Thymus (tissue), 14 donors: ENCODE results near the gene CDK16. TPM values are rescaled to one million over a fixed set of nuclear protein-coding genes. Genes with fewer than 3 reads are reported as not detected.

Experiments
- DNase-seq, 9 donors: peaks; one replicate each; pipeline ENCODE4 v3.0.0-alpha.2; 2013; ENCODE audit warnings: low spot score in 9 of 9, low read depth in 6 of 9, missing footprints in 1 of 9
- H3K27ac ChIP-seq, 2 donors: one replicate each; pipeline ENCODE4 v1.5.1; 2013; ENCODE audit warnings: control low read depth in 1 of 2, low read depth in 1 of 2, low read length in 1 of 2, mild to moderate bottlenecking in 1 of 2, moderate library complexity in 1 of 2
- H3K27me3 ChIP-seq, 2 donors: one replicate each; pipeline ENCODE4 v1.5.1; 2013; ENCODE audit warnings: low read length in 1 of 2; ENCODE audit not compliant: control insufficient read depth in 2 of 2, insufficient read depth in 1 of 2
- H3K36me3 ChIP-seq, 2 donors: one replicate each; pipeline ENCODE4 v1.5.1; 2013; ENCODE audit warnings: low read length in 1 of 2, mild to moderate bottlenecking in 1 of 2, moderate library complexity in 1 of 2; ENCODE audit not compliant: control insufficient read depth in 2 of 2, insufficient read depth in 2 of 2
- H3K4me1 ChIP-seq, 2 donors: one replicate each; pipeline ENCODE4 v1.5.1; 2013; ENCODE audit warnings: low read length in 2 of 2; ENCODE audit not compliant: control insufficient read depth in 2 of 2, insufficient read depth in 2 of 2
- H3K4me3 ChIP-seq, 2 donors: one replicate each; pipeline ENCODE4 v1.5.1; 2013; ENCODE audit warnings: low read length in 2 of 2, control low read depth in 1 of 2, mild to moderate bottlenecking in 1 of 2
- H3K9me3 ChIP-seq, 2 donors: one replicate each; pipeline ENCODE4 v1.5.1; 2013; ENCODE audit warnings: low read length in 1 of 2, mild to moderate bottlenecking in 1 of 2; ENCODE audit not compliant: control insufficient read depth in 2 of 2, insufficient read depth in 1 of 2
- WGBS: extraction: QIAGEN DNeasy Blood & Tissue Kit; methylation state at CpG from one replicate; pipeline ENCODE4 v1.1.7; 2013; 5-methylcytosine and 5-hydroxymethylcytosine counted together
- long read RNA-seq, 10 donors: transcript quantifications; one replicate each; lab custom pipeline, GENCODE V29; 2026
- polyA plus RNA-seq: library from polyadenylated mRNA; stranded (reverse); fragments of 200-250 nt; gene quantifications from one replicate; pipeline ENCODE4 v1.2.3, GENCODE V29; 2013
- total RNA-seq: library from RNA; stranded (reverse); fragments of 120-200 nt; gene quantifications from one replicate; pipeline ENCODE4 v1.2.4, GENCODE V29; 2013
- donor health status: healthy.

CDK16 gene
- 28.8 TPM for total RNA-seq
- 41.9 TPM for polyA plus RNA-seq
- long read RNA-seq, donor 1, partial matches to known transcripts = 0 of 1 reads
- long read RNA-seq, donor 1, other reads (novel, unspliced or antisense) = 0 of 1 reads
- long read RNA-seq, donor 2, transcript CDK16-202 (16 exons, 3,144 nt) = major isoform, 19 of 23 reads
- long read RNA-seq, donor 2, partial matches to known transcripts = 0 of 23 reads
- long read RNA-seq, donor 2, other reads (novel, unspliced or antisense) = 0 of 23 reads
- long read RNA-seq, donor 3, partial matches to known transcripts = 0 of 5 reads
- long read RNA-seq, donor 3, other reads (novel, unspliced or antisense) = 0 of 5 reads
- long read RNA-seq, donor 4, transcript CDK16-202 (16 exons, 3,144 nt) = major isoform, 5 of 6 reads
- long read RNA-seq, donor 4, partial matches to known transcripts = 0 of 6 reads
- long read RNA-seq, donor 4, other reads (novel, unspliced or antisense) = 0 of 6 reads
- long read RNA-seq, donor 5, transcript CDK16-202 (16 exons, 3,144 nt) = major isoform, 14 of 32 reads
- long read RNA-seq, donor 5, partial matches to known transcripts = 10 of 32 reads
- long read RNA-seq, donor 5, other reads (novel, unspliced or antisense) = 0 of 32 reads
- long read RNA-seq, donor 6 = 0 reads
- long read RNA-seq, donor 7, partial matches to known transcripts = 11 of 16 reads
- long read RNA-seq, donor 7, other reads (novel, unspliced or antisense) = 0 of 16 reads
- long read RNA-seq, donor 8, partial matches to known transcripts = 0 of 1 reads
- long read RNA-seq, donor 8, other reads (novel, unspliced or antisense) = 0 of 1 reads
- long read RNA-seq, donor 9, partial matches to known transcripts = 13 of 16 reads
- long read RNA-seq, donor 9, other reads (novel, unspliced or antisense) = 0 of 16 reads
- long read RNA-seq, donor 10, partial matches to known transcripts = 0 of 4 reads
- long read RNA-seq, donor 10, other reads (novel, unspliced or antisense) = 0 of 4 reads

DNA sequence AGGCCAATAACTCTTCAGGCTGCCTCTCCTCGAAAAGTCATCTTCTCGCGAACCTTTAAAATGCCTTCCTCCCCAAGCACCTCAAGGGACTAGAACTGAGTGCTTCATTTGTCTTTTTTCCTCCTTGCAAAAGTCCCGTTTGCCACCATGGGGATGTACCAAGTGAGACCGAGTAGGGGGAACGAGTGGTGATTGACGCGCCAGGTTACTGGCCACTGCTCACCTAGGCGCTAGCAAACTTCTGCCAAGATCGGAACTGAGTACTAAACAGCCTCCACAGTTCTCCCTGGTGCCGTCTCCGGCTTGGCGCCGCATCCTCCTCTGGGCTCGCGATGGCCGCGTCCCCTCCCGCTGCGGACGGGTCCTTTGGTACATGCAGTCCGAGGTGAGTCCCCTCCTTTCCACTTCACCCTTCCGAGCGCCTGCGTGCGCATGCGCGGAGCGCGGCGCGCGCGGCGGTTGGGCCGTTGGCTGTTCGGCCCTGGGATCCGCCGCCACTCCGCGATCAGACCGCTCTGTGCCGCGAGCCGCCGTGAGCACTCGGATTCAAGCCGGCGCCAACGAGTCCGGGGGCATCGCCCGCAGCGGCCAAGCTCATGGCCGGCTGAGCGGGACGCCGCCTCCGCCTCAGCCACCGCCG, at the start of gene CDK16:
TSS of gene CDK16 (plus strand) at position 402 of the 640 bp plus-strand sequence. CDS start 4,877 bp downstream, outside the sequence.
- Histone ChIP-seq H3K9me3 (no peaks in the 10 kb centered on the region), H3K4me3 (peak within 1 kb of the TSS; percentile 78 to 83), H3K4me1 (peaks cover 7 to 28% of the 10 kb centered on the region in 2 donors), H3K36me3 (peaks cover 36 to 37% of the 10 kb centered on the region in 2 donors), H3K27me3 (no peaks in the 10 kb centered on the region), H3K27ac (peak within 1 kb of the TSS; percentile 90 to 100)
- under 1% methylated on average over 59 of the region's 61 CpGs for WGBS
- DNase-seq = peak in 8 of 9 donors; percentile 63 to 96 (median 85)

DNA sequence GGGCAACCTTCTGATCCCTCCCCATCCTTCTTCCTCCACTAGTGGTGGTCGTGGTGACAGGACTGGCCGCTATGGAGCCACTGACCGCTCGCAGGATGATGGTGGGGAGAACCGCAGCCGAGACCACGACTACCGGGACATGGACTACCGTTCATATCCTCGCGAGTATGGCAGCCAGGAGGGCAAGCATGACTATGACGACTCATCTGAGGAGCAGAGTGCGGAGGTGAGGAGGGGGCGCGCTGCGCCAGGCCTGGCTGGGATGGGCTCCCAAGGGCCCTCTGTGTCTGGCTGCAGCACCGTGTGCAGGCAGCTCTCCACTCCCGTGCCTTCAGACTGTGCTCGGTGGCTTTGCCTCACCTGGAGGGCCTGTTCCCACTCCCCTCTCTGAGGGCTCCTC, 49.2 kb upstream of the CDK16 start:
- WGBS = over 99% methylated on average over 19 of the region's 19 CpGs
- no peak overlapping the region for H3K4me3 ChIP-seq
- H3K36me3 ChIP-seq = peaks cover 43 to 53% of the 10 kb centered on the region in 2 donors
- no peaks in the 10 kb centered on the region for H3K4me1 ChIP-seq
- no peak for DNase-seq
- no peak overlapping the region for H3K27ac ChIP-seq
- no peaks in the 10 kb centered on the region for H3K27me3 ChIP-seq
- H3K9me3 ChIP-seq = no peaks in the 10 kb centered on the region

GRCh38 chrX:47169726-47170515, 48.6 kb upstream of the CDK16 start:
- H3K36me3 ChIP-seq = peaks cover 47 to 53% of the 10 kb centered on the region in 2 donors
- no peak overlapping the region for H3K4me3 ChIP-seq
- H3K27ac ChIP-seq = no peak overlapping the region
- no peaks in the 10 kb centered on the region for H3K9me3 ChIP-seq
- no peaks in the 10 kb centered on the region for H3K4me1 ChIP-seq
- no peaks in the 10 kb centered on the region for H3K27me3 ChIP-seq
- 95% methylated on average over 13 of the region's 13 CpGs for WGBS
- no peak for DNase-seq

DNA sequence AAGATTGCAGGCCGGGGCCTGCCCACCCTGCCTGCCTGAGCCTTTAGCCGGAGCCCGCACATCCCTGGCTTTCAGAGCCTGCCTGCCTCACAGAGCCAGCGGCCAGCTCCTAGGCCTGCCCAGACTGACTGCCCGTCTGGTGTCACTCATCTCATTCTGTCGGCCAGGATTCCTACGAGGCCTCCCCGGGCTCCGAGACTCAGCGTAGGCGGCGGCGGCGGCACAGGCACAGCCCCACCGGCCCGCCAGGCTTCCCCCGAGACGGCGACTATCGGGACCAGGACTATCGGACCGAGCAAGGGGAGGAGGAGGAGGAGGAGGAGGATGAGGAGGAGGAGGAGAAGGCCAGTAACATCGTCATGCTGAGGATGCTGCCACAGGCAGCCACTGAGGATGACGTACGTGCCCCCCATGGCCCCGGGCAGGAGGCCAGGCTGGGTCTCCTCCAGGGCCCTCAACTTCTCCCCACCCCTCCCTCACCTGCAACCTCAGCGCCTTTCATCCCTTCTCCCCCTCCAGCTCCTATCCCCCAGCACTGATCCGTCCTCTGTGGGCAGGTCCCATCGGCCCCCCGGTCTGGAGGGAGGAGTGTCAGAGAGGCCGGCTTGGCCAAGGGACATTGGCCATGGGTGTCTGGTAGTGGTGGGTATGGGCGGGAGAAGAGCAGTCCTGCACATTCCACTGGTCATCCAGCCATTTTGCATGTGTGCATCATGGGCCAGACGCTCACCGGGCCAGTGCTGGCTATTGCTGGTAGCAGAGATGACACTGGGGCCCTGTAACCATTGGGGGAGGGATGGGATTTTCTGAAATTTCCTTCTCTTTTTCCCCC, 47.4 kb upstream of the CDK16 start:
- Histone ChIP-seq H3K4me3 (no peak overlapping the region), H3K27me3 (no peaks in the 10 kb centered on the region), H3K27ac (no peak overlapping the region), H3K9me3 (no peaks in the 10 kb centered on the region), H3K36me3 (peaks cover 52 to 56% of the 10 kb centered on the region in 2 donors), H3K4me1 (no peaks in the 10 kb centered on the region)
- no peak for DNase-seq
- WGBS = 98% methylated on average over 34 of the region's 34 CpGs

GRCh38 chrX:47171996-47172395, 46.5 kb upstream of the CDK16 start:
- no peaks in the 10 kb centered on the region for H3K27me3 ChIP-seq
- 100% methylated on average over 2 of the region's 2 CpGs for WGBS
- no peaks in the 10 kb centered on the region for H3K9me3 ChIP-seq
- H3K36me3 ChIP-seq = peaks cover 59 to 64% of the 10 kb centered on the region in 2 donors
- no peaks in the 10 kb centered on the region for H3K4me1 ChIP-seq
- peak overlapping the region in 1 of 2 donors; percentile 31 for H3K27ac ChIP-seq
- no peak for DNase-seq
- H3K4me3 ChIP-seq = no peak overlapping the region

DNA sequence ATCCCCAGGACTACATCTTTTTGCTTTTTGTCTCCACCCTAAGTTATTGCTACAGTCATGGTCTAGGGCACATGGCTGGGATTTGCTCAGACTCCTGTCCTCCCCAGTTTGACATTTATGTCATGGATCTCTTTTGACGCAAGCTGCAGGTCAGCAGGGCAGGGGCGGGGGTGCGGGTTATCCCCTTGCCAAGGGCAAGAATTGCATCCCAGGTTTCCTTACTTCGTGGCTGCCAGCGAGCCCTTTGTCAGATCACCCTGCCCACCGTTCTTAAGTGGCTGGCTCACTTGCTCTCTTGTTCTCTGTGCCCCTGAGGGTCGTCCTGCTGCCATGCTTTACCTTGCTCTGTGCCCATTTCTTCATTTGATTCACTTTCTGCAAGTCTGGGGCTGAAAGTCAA, 45.9 kb upstream of the CDK16 start:
- WGBS = 99% methylated on average over 7 of the region's 7 CpGs
- H3K4me1 ChIP-seq = no peaks in the 10 kb centered on the region
- peaks cover 64 to 67% of the 10 kb centered on the region in 2 donors for H3K36me3 ChIP-seq
- no peaks in the 10 kb centered on the region for H3K9me3 ChIP-seq
- H3K4me3 ChIP-seq = no peak overlapping the region
- no peak for DNase-seq
- H3K27ac ChIP-seq = no peak overlapping the region
- no peaks in the 10 kb centered on the region for H3K27me3 ChIP-seq

- no peaks in the 10 kb centered on the region for H3K27me3 ChIP-seq
- H3K36me3 ChIP-seq = peaks cover 69 to 73% of the 10 kb centered on the region in 2 donors
- H3K27ac ChIP-seq = no peak overlapping the region
- DNase-seq = no peak
- H3K4me3 ChIP-seq = no peak overlapping the region
- 97% methylated on average over 18 of the region's 18 CpGs for WGBS
- H3K4me1 ChIP-seq = no peaks in the 10 kb centered on the region
- no peaks in the 10 kb centered on the region for H3K9me3 ChIP-seq
Measured at GRCh38 chrX:47172971-47173792, 45.3 kb upstream of the CDK16 start.
